Measurements from ENCODE around the gene TNFRSF1A.

TNFRSF1A gene

GRCh38 chr12:6374028-6374785, 32.3 kb upstream of the TNFRSF1A start:
- no peak for DNase-seq (ENCODE audit: low read depth in 2 of 2)

- DNase-seq (ENCODE audit: low read depth in 2 of 2): no peak
These were observed 31.3 kb upstream of the TNFRSF1A start for GRCh38 chr12:6373022-6373787.

GRCh38 chr12:6372403-6373003, 30.6 kb upstream of the TNFRSF1A start:
- DNase-seq (ENCODE audit: low read depth in 2 of 2): no peak

GRCh38 chr12:6370994-6371754, 29.3 kb upstream of the TNFRSF1A start:
- no peak for DNase-seq (ENCODE audit: low read depth in 2 of 2)

GRCh38 chr12:6370576-6370935, 28.7 kb upstream of the TNFRSF1A start:
- no peak for DNase-seq (ENCODE audit: low read depth in 2 of 2)

- no peak for DNase-seq (ENCODE audit: low read depth in 2 of 2)
These were observed 28.2 kb upstream of the TNFRSF1A start for GRCh38 chr12:6369916-6370575.

- no peak for DNase-seq (ENCODE audit: low read depth in 2 of 2)
These were observed 27.1 kb upstream of the TNFRSF1A start for GRCh38 chr12:6368906-6369525.

- no peak for DNase-seq (ENCODE audit: low read depth in 2 of 2)
These were observed 26.4 kb upstream of the TNFRSF1A start for GRCh38 chr12:6367969-6368892.

GRCh38 chr12:6367065-6367968, 25.4 kb upstream of the TNFRSF1A start:
- peak in 1 of 2 donors; percentile 19 for DNase-seq (ENCODE audit: low read depth in 2 of 2)

- DNase-seq (ENCODE audit: low read depth in 2 of 2): no peak
These were observed 22.1 kb upstream of the TNFRSF1A start for GRCh38 chr12:6364044-6364374.

GRCh38 chr12:6363330-6364043, 21.6 kb upstream of the TNFRSF1A start:
- peak; percentile 58 to 73 for DNase-seq (ENCODE audit: low read depth in 2 of 2)

GRCh38 chr12:6363010-6363329, 21.1 kb upstream of the TNFRSF1A start:
- no peak for DNase-seq (ENCODE audit: low read depth in 2 of 2)

GRCh38 chr12:6362403-6362802, 20.5 kb upstream of the TNFRSF1A start:
- DNase-seq (ENCODE audit: low read depth in 2 of 2): no peak

- no peak for DNase-seq (ENCODE audit: low read depth in 2 of 2)
These were observed 20.0 kb upstream of the TNFRSF1A start for GRCh38 chr12:6361834-6362233.

- DNase-seq (ENCODE audit: low read depth in 2 of 2): no peak
These were observed 19.0 kb upstream of the TNFRSF1A start for GRCh38 chr12:6360578-6361490.

- DNase-seq (ENCODE audit: low read depth in 2 of 2): no peak
These were observed 18.2 kb upstream of the TNFRSF1A start for GRCh38 chr12:6360080-6360571.

GRCh38 chr12:6358881-6359280, 17.0 kb upstream of the TNFRSF1A start:
- no peak for DNase-seq (ENCODE audit: low read depth in 2 of 2)

Data from stimulated activated CD4-positive, alpha-beta T cell treated with anti-CD3 and anti-CD28 coated beads, Interleukin-1b, Interleukin-23, amount 100 ng/mL, for 4 hours (primary cell).